Ascending aorta (tissue), 2 donors: Measurements from ENCODE around the gene WDHD1. TPM values are rescaled to one million over a fixed set of nuclear protein-coding genes. Genes with fewer than 3 reads are reported as not detected.

Experiments used
- DNase-seq, 2 donors: peaks; one replicate each; pipeline ENCODE4 v3.0.0-alpha.2; 2019; ENCODE audit warnings: low spot score in 2 of 2
- H3K27ac ChIP-seq, 2 donors: fragments of 200-600 bp; sonication (generic); one replicate each; pipeline ENCODE4 v1.5.1; 2016 to 2017; ENCODE audit warnings: mild to moderate bottlenecking in 1 of 2
- H3K27me3 ChIP-seq: fragments of 200-600 bp; sonication (generic); one replicate; pipeline ENCODE4 v1.5.1; 2017
- H3K36me3 ChIP-seq, 2 donors: fragments of 200-600 bp; sonication (generic); one replicate each; pipeline ENCODE4 v1.5.1; 2016
- H3K4me1 ChIP-seq, 2 donors: fragments of 200-600 bp; sonication (generic); one replicate each; pipeline ENCODE4 v1.5.1; 2016 to 2017; ENCODE audit warnings: mild to moderate bottlenecking in 1 of 2
- H3K4me3 ChIP-seq, 2 donors: fragments of 200-600 bp; sonication (generic); one replicate each; pipeline ENCODE4 v1.5.1; 2016 to 2017; ENCODE audit warnings: mild to moderate bottlenecking in 1 of 2
- H3K9me3 ChIP-seq, 2 donors: fragments of 200-600 bp; sonication (generic); one replicate each; pipeline ENCODE4 v1.5.1; 2016
- CTCF ChIP-seq, 3 experiments: fragments of 200-600 bp in 2 of 3; fragments of 450-650 bp in 1 of 3; sonication (generic) in 2 of 3; IDR thresholded peaks; one replicate each; pipeline ENCODE4 v1.5.1; 2016 to 2019; ENCODE audit warnings: antibody characterized with exemption in 3 of 3, mild to moderate bottlenecking in 1 of 3, moderate library complexity in 1 of 3
- intact Hi-C: fragments of 100-400 bp; cut with DNase I; formaldehyde crosslinking; loops from one replicate; pipeline ENCODE4 v1.15.1; 2023
- total RNA-seq: library from RNA; depleted of rRNA; stranded (reverse); fragments of >200 nt; gene quantifications from one replicate; pipeline ENCODE4 v1.1.0, GENCODE V29; 2016

The WDHD1 gene
- total RNA-seq, 1 donor from 2014 or later = 0.11 TPM

- TF ChIP-seq CTCF (IDR thresholded peaks at IDR 0.05) = no peak
Measured at GRCh38 chr14:55057919-55058318, 31.0 kb upstream of the WDHD1 start.

GRCh38 chr14:55054098-55054497 lies 27.2 kb upstream of the WDHD1 start:
- H3K4me1 ChIP-seq = peaks cover 6 to 20% of the 10 kb centered on the region in 2 donors
- intact Hi-C loops = loop anchor here (5.0 to 10.0 kb wide), 3 partner anchors 48 to 1288 kb away; partner anchors contain the start of gene FBXO34

More at GRCh38 chr14:55057919-55058318, 31.0 kb upstream of the WDHD1 start:
- Histone ChIP-seq H3K27me3 (no peaks in the 10 kb centered on the region), H3K36me3 (peaks cover 7 to 18% of the 10 kb centered on the region in 2 donors), H3K27ac (no peak overlapping the region), H3K9me3 (no peaks in the 10 kb centered on the region), H3K4me3 (no peak overlapping the region), H3K4me1 (peaks cover 9 to 24% of the 10 kb centered on the region in 2 donors)
- intact Hi-C loops = loop anchor here (10.0 kb wide), 1 partner anchor 217 kb away; the partner anchor contains the start of gene FBXO34
- no peak for DNase-seq

GRCh38 chr14:55053500-55053899 lies 26.6 kb upstream of the WDHD1 start:
- TF ChIP-seq CTCF (IDR thresholded peaks at IDR 0.05) = no peak
- Histone ChIP-seq H3K36me3 (peaks cover 0 to 4% of the 10 kb centered on the region in 2 donors), H3K4me3 (peak overlapping the region in 1 of 2 donors; percentile 88), H3K9me3 (no peaks in the 10 kb centered on the region), H3K27ac (peak overlapping the region in 1 of 2 donors; percentile 99), H3K27me3 (no peaks in the 10 kb centered on the region), H3K4me1 (peaks cover 6 to 20% of the 10 kb centered on the region in 2 donors)
- no peak for DNase-seq
- intact Hi-C loops = loop anchor here (5.0 to 10.0 kb wide), 3 partner anchors 49 to 1289 kb away; partner anchors contain the start of gene FBXO34

More at GRCh38 chr14:55054098-55054497, 27.2 kb upstream of the WDHD1 start:
- H3K27me3 ChIP-seq = no peaks in the 10 kb centered on the region
- no peak for DNase-seq
- no peak overlapping the region for H3K4me3 ChIP-seq
- H3K9me3 ChIP-seq = no peaks in the 10 kb centered on the region
- H3K27ac ChIP-seq = no peak overlapping the region
- no peak for TF ChIP-seq CTCF (IDR thresholded peaks at IDR 0.05)
- H3K36me3 ChIP-seq = peaks cover 0 to 8% of the 10 kb centered on the region in 2 donors

GRCh38 chr14:55053018-55053417 lies 26.1 kb upstream of the WDHD1 start:
- H3K9me3 ChIP-seq = no peaks in the 10 kb centered on the region
- H3K4me1 ChIP-seq = peaks cover 6 to 20% of the 10 kb centered on the region in 2 donors
- intact Hi-C loops = loop anchor here (5.0 to 10.0 kb wide), 3 partner anchors 49 to 1289 kb away; partner anchors contain the start of gene FBXO34
- no peaks in the 10 kb centered on the region for H3K27me3 ChIP-seq
- no peaks in the 10 kb centered on the region for H3K36me3 ChIP-seq
- no peak for DNase-seq
- H3K4me3 ChIP-seq = peak overlapping the region; percentile 88 to 94
- peak overlapping the region; percentile 99 to 100 for H3K27ac ChIP-seq
- TF ChIP-seq CTCF (IDR thresholded peaks at IDR 0.05) = no peak

- H3K4me3 ChIP-seq = peak overlapping the region; percentile 88 to 94
- peaks cover 6 to 20% of the 10 kb centered on the region in 2 donors for H3K4me1 ChIP-seq
- H3K27me3 ChIP-seq = no peaks in the 10 kb centered on the region
- peak overlapping the region; percentile 99 to 100 for H3K27ac ChIP-seq
- no peaks in the 10 kb centered on the region for H3K9me3 ChIP-seq
- no peak for TF ChIP-seq CTCF (IDR thresholded peaks at IDR 0.05)
- intact Hi-C loops = loop anchor here (5.0 to 10.0 kb wide), 3 partner anchors 50 to 1290 kb away; partner anchors contain the start of gene FBXO34
- no peak for DNase-seq
- no peaks in the 10 kb centered on the region for H3K36me3 ChIP-seq
Measured at GRCh38 chr14:55052269-55052930, 25.5 kb upstream of the WDHD1 start.
